GM21619 (cell line): ENCODE results near the gene IRAK3.

Experiments used
- ATAC-seq: cut with Tn5 transposase; IDR thresholded peaks from one replicate; pipeline ENCODE4 v1.9.1; 2021; ENCODE audit not compliant: unreplicated experiment

The IRAK3 gene

DNA sequence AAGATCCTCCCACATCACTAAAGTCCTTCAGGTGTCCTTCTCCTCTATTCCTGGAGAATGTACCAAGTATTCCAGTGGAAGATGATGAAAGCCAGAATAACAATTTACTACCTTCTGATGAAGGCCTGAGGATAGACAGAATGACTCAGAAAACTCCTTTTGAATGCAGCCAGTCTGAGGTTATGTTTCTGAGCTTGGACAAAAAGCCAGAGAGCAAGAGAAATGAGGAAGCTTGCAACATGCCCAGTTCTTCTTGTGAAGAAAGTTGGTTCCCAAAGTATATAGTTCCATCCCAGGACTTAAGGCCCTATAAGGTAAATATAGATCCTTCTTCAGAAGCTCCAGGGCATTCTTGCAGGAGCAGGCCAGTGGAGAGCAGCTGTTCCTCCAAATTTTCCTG lies 58.7 kb downstream of the IRAK3 start:
- ATAC-seq: no peak

DNA sequence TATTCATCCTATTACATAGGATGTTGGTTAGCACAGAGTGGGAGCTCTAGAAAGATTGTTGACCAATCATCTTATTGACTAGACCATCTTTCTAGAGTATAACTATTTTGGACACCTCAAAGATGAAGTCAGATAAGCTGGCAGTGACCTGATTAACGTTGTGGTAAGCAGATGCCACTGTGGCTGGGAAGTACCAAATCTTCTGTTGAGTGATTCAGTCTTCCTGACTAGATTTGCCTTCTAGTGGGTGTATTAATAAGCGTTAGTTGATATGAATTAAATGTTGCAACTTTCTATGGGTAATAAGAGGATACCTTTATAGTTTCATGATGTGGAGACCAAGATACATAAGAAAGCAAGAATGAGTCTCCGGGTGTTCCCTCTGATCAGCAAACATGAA lies 62.0 kb downstream of the IRAK3 start:
- ATAC-seq: no peak

DNA sequence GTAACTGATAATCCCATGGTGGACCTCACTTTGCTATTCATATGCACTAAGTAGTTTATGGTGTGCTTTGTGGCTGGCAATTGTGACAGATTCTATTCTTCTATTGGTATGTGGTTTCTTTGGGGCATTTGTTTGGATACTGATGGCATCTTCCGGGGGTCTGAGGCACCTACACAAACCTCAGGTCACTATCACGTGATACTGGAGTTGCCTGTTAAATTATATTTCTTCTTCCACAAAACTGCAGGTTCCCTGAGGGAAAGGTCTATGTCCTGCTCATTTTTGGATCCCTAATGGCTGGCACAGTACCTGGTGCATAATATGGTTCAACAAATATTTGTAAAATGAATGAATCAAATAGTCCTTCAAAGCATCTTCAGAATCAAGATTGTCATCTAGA lies 63.8 kb downstream of the IRAK3 start:
- ATAC-seq: no peak

DNA sequence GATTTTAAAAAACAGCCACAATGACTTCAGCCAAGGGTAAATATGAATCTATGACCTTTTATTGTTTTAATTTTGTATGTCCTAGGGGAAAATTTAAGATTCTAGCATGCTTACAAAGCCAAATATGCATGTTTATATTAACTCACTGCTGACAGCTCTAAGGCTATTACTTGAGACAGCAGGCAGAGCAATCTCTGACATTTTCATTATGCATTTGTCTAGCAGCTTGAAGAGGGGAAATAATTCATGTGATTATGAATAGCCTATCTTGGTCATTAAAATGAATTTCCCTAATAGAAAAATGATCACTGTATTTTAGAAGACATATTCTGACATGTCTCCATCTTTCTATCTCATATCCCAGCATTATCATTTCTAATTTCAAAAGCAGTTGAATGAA lies 66.7 kb downstream of the IRAK3 start:
- ATAC-seq: no peak

DNA sequence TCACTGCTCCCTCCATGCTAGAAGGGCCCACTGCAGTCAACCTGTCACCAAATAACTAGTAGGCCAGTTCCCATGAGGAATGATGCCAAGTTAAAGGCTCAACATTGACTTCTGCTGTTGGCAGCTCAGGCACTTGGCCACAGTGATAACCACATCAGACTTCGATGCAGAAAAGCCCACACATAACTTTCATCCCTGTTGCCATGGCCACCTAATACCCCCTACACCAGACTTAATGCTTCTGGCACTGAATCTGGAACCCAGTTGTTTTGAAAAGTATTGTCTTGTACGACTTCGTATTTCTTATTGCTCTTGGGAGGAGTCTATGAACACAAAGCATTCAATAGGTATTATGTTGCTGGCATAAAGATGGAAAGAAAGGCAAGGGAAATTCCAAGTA lies 69.0 kb downstream of the IRAK3 start:
- ATAC-seq: no peak

DNA sequence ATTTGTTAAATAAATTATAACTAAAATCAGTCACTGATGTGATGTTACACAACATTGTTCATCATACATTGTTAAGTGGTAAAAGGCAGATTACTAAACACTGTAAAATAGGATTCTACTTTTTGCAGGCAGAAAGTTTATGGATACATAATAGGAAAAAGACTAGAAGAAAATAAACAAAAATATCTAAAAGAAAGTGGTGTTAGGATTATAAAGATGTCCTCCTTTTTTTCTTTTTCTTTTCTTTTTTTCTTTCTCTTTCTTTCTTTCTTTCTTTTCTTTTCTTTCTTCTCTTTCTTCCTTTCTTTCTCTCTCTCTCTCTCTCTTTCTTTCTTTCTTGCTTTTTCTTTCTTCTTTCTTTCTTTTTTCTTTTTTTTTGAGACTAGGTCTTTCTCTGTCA lies 73.7 kb downstream of the IRAK3 start:
- no peak for ATAC-seq

DNA sequence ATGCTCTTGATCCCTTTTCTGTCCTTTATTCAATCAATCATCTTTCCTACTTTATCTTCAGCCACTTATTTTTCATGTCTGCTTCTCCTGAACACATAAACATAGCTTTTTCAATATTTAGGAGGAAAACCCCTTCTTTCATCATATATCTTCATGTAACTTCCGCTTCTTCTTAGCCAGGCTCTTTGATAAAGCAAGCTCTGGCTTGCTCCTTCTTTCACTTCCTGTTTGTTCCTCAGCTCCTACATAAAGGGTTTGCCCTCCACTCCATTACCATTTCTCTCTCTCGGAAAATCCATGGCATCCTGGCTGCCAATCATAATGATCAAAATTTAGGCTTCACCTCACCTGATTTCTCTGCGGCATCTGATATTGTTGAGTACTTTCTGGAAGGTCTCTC lies 79.5 kb downstream of the IRAK3 start:
- ATAC-seq: no peak

DNA sequence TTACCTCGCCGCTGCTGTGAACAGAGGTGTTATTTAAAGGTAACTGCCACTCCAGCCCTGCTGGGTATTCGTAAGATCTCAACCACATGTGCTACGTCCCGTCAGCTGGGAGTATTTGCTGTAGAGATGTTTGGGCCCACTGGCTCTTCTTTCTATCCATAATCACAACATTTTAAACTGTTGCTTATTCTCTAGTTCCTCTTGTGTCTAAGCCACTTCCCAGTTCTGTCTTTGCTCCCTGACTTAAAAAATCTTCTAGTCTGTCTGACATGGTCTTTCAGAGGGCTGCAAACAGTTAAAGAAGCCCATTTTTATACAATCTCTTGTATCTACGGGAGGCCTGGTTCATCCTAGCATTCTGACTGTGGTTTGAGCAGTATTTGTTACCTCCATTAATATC lies 80.1 kb downstream of the IRAK3 start:
- ATAC-seq: no peak

DNA sequence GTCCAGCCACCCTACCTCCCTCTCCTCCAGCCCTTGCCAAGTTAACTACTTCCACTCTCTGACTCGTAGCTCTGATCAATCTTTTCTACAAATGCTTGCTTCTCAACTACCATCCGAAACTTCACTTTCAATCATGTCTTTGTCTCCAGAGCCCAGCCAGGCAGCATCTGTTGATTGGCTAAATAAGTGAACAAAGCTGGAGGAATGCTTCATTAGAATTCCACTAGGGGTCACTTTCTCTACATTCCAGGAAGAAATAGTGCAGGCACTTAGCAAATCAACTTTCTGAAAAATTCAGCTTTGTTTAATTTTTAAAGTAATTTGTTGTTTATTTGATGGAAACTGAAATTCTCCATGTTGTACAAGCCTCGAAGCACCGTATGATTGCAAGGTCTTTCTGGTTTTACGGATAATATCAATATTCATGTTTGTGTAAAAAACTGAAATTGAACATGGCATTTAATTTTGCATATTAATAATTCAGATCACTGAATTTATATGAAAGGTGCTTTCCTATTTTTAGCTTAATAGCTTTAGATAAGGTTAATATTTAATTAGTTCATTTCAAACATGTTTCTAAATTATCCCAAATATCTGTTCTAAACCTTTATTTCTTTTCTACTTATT lies 80.9 kb downstream of the IRAK3 start:
- ATAC-seq: no peak

DNA sequence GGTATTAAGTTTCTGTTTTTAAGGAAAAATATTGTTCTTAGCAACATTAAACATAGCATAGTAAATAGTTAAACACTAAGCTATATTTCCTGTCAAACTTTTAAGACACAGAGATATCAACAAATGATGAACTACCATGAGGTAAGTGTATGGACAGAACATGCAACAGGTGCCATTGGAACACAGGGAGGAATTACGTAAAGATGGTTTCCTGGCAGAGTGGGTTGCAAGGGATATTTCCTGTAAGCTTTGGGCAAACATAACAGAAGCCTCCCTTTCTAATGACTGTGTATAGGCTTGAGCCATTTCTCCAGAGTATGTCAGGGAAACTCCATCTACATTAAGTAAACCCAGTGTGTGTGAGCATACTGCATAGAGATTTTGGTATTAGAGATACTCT lies 81.6 kb downstream of the IRAK3 start:
- ATAC-seq: no peak

DNA sequence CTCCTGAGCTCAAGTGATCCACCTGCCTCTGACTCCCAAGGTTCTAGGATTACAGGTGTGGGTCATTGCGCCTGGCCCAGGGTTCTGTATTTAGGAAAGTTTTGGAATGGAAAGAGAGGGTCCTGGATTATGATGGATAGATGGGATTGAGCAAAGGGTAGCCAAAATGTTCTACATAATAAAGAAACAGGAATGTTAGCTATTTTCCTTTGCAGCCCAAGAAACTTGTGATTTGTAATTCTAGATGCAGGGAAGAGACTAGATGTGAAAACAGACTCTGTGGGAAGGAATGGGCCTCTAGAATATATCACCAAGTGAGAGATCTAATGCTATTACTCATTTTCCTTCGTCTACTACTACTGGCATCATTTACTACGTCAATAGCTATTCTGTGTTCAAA lies 83.6 kb downstream of the IRAK3 start:
- no peak for ATAC-seq

DNA sequence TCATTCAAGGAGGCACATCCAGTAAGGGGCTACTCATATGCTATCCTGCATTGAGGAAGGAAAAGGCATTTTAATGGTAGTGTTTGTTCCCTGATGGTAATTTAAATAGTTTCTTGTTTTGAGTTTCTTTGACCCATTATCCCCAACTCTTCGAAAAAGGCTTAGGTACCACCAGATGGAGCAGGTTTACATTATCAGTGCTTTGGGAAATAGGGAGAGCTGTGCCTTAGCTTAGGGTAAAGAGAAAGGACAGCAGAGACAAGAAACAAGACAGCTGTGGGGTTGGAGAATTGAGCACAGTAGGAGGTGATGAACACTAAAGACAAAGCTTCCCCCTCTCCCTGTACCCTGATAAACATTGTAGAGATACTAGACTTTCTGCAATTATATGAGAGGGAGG lies 84.1 kb downstream of the IRAK3 start:
- no peak for ATAC-seq

DNA sequence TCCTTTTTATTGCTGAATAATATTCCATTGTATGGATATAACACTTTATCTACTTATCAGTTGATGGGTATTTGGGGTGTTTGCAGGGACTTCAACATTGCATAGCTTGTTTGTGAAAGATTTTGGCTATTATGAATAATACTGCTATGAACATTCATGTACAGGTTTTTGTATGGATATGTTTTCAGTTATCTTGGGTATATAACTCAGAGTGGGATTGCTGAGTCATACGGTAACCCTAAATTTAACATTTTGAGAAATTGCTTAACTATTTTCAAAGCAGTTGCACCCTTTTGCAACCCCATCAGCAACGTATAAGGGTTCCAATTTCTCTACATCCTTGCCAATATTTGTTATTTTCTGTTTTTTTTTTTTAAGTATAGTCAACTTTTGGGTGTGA lies 86.0 kb downstream of the IRAK3 start:
- no peak for ATAC-seq

DNA sequence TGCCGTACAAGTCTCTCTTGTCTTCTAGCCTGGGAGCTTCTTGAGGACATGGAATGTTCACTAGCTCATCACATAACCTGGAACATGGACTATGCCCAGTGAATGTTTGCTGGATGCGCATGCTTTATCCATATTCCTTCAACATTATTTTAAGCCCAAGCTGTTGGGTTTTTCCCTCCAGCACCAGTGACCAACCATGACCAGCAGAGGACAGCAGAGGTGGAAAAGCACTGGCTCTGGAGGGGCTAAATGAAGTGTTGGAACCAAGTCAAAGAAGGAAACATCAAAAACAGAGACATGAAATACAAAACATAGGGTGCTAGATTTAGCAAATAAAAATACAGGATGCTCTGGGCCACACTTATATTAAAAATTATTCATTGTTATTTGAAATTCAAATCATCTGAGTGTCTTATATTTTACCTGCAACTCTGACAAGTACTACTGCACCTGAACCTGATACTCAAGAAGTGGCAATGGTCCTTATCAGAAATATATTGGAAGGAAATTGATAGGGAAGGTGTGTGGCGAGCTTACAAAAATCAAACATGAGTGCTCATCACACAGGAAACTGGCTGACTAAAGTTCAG lies 90.2 kb downstream of the IRAK3 start:
- no peak for ATAC-seq

DNA sequence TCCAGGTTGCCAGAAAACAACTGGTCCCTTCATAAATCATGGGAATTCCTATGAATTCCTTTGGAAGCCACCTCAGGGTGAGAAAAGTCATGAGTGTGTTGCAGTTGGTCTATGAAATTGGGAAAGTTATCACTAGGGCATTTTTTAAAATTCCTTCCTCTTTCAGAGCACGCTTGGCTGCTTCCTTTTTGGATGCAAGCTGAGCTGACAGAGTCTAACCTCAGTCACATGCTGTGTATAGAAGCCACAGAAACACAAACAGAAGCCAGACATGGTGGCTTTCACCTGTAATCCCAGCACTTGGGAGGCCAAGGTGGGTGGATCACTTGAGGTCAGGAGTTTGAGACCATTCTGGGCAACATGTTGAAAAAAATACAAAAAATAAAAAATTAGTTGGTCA lies 91.5 kb downstream of the IRAK3 start:
- ATAC-seq: no peak

DNA sequence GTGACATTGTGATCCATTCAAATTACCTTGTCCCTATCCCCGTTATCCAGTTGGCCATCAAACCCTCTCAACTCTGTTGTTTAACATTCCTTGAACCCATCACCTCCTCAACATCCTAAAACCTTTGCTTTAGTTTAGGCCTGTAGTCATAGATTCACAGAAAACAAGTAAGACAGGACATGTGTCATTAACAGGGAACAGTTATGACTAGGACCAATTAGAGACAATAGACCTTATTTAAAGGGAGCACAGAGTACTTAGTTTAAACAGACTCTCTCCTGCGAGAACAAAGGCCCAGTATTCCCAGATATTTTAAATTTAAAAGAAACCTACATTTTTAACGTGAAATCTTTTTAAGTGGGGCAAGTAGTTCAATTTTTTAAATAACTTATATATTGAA lies 93.2 kb downstream of the IRAK3 start:
- ATAC-seq: no peak

DNA sequence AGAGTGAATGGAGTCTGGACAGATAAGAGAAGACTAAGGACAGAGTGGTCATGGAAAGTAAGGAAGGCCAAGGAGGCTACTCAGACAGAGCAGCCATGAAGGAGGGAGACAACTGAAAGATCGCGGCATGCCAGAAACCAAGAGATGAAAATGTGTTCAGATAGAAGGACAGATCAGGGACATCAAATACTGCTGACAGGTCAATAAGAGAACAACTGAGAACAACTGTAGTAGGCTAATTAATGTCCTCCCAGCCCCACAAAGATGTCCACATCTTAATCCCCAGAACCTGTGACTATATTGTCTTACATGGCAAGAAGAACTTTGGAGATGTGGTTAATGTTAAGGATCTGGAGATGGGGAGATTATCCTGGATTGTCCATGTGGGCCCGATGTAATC lies 98.3 kb downstream of the IRAK3 start:
- ATAC-seq: no peak

DNA sequence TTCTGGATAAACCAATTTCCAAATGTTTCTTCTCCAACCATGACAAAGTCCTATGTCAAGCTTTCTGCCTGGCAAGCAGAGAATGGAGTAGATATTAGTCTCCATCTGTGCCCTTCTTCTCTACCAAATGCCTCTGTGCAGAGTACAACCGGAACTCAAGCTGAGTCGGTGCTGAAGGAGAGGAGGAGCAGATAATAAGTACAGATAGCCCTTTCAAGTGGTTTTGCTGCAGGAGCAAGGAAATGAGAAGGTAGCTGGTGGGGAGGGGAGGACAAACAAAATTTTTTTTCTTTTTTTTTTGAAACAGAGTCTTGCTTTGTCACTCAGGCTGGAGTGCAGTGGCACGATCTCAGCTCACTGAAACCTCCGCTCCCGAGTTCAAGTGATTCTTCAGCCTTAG lies 99.1 kb downstream of the IRAK3 start:
- ATAC-seq: no peak

DNA sequence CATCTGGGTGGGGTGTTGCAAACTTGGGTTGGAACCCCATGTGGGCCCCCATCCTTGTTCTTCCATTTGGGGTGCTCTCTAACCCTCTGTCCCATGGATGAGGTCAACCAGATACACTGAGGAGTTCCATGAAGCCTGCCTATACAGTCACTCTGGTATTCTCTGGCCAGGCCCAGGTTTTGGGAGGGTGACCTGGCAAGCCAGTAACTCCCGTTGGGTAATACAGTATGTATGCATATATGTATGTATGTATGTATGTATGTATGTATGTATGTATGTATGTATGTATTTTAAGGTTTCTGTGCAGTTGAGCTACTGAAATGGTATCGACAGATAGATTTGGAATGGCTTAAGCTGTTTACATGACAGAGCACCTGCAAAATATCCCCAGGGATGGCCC lies 100.5 kb downstream of the IRAK3 start:
- no peak for ATAC-seq

DNA sequence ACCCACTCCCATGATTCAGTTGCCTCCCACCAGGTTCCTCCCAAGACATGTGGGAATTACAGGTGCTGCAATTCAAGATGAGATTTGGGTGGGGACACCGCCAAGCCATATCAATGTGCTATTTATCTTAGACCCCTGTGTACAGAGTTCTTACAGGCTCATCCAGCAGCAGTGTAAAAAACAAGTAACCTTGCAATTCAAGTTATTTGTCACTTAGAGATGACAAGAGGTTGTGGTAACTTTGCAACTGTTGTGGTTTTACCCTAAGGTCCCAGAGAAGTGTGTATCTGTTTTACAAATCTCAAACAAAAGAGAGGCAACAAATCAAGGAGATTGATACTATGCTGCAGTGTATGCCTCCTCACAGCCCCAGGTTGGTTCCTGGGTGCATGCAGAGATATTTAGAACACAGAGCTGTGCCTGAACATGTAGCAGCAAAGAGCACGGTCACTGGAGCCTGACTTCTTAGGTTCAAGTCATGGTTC lies 101.7 kb downstream of the IRAK3 start:
- ATAC-seq: no peak

DNA sequence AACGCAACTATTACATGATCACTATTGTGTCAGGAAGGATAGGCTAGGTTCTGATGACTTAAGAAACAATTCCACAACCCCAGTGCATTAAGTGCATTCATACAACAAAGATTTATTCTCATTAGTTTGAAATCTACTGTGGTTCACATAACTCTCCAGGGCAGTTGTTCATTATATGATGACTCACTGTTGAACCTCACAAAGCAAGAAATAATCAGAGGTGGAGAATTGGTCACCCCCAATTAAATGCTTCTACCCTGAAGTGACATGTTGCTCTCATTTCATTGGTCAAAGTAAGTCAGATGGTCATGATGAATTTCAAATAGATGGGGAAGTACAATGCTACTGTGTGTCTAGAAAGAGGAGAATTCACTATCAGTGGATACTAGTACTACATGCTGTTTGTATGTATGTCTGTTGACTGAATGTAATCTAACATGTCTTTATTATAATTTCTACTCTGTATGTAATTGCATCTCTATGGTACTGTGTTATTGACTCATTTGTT lies 107.2 kb downstream of the IRAK3 start:
- no peak for ATAC-seq

DNA sequence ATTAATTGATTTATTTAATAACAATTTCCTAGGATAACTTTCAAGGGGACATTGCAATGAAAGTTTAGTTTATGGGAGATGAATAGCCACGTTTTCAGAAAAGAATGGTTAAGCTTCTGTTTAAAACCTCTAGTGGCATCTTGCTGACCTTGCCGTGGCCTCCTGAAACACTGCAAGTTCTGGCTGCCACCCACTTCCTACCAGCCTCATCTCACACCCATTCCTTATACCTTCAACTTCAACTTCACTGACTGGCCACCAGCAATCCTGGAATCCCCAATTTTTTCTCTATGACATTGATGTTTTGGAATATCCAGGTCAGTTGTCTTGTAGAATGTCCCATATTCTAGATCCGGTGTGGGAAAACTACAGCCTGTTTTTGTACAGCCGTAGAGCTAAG lies 108.1 kb downstream of the IRAK3 start:
- no peak for ATAC-seq

DNA sequence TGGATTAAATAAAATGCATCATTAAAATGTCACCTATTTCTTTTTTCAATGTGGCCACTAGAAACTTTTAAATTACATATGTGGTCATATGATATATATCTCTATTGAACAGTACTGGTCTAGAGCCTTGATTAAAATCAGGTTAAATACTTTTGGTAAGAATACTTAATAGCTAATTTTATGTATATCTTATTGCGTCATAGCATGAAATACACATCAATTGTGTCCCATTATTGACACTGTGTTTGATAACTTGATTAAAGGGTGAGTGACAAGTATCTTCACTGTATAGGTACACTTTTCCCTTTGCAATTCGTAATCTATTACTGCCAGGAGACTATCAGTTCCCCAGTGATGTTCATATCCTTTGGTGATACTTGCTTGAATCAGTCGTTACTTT lies 108.9 kb downstream of the IRAK3 start:
- no peak for ATAC-seq
